H1 (cell line): ENCODE results near the gene ACKR3. TPM values are rescaled to one million over a fixed set of nuclear protein-coding genes. Genes with fewer than 3 reads are reported as not detected.

Source experiments
- CBX5 ChIP-seq: fragments of 300-800, 300-1000 bp; sonication (generic); IDR thresholded peaks from 2 replicates; pipeline ENCODE4 v1.7.1; 2016; ENCODE audit warnings: antibody characterized with exemption, low read length, low read depth
- polyA plus RNA-seq, 7 experiments: library from polyadenylated mRNA; depleted of rRNA in 3 of 7; stranded (reverse) in 5 of 7; unstranded in 2 of 7; fragments of >200 nt in 5 of 7; fragments of 200-250 nt in 2 of 7; gene quantifications; 1 replicate in 5 of 7; 2 replicates in 1 of 7; 4 replicates in 1 of 7; pipeline versions ENCODE4 v1.2.1 to v1.2.3, GENCODE V29; 2011 to 2013; ENCODE audit warnings: missing spikeins in 2 of 7, mixed read lengths in 2 of 7
- total RNA-seq: library from RNA; stranded (reverse); fragmentation: NEBNext Ultra II Directional; extraction: Animal tissue kit (Norgen Biotek cat#: 25700); gene quantifications from 2 replicates; pipeline ENCODE4 v1.2.1, GENCODE V29; 2021
- TF ChIP-seq, protein P1 (sequence below): IDR thresholded peaks from 2 replicates; pipeline ENCODE4 v1.6.1; 2011; ENCODE audit warnings: low read length, improper control_type of control experiment

The ACKR3 gene
- total and polyA plus RNA-seq, 2 of the 8 experiments (the other 6 are each of a cell fraction or from before 2014, with no cell fraction given): 1.4 to 24.4 TPM

DNA sequence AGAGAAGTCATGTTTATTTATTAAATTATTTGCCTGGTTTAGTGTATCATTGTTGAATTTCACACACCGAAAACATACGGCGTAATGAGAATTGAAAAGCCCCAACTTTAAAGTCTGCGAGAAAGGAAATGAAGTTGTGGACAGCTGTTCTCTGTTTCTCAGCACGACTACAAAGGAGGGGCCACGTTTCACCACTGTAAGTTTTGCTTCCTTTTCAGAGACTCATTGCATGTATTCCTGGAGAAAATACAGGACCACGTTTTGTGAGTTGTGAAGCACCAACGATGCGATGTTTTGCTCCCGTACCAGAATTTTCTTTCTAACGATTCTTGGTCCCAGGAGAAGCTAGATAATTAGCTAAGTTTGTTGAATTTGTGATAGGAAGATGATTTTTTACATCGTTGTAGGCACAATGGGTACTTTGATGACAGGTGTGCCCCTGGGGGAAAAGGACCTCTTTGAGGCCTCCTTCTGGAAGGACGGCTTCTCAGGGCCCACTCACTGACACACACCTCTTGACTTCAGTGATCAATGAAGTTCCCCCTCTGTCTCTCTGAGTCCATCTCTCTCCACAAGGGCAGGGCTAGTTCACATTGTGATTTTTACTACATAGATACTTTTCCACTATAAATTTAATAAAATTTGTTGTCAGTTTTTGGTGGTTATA is 23.7 kb upstream of the ACKR3 start (continued):
- TF ChIP-seq CBX5: no peak
- TF ChIP-seq, protein P1, sequence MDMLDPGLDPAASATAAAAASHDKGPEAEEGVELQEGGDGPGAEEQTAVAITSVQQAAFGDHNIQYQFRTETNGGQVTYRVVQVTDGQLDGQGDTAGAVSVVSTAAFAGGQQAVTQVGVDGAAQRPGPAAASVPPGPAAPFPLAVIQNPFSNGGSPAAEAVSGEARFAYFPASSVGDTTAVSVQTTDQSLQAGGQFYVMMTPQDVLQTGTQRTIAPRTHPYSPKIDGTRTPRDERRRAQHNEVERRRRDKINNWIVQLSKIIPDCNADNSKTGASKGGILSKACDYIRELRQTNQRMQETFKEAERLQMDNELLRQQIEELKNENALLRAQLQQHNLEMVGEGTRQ: no peak
